Measurements from ENCODE around the gene CPLANE2.
A peak's percentile ranks its signal among the peaks of the same experiment; 100 is the strongest.

Gene CPLANE2

DNA sequence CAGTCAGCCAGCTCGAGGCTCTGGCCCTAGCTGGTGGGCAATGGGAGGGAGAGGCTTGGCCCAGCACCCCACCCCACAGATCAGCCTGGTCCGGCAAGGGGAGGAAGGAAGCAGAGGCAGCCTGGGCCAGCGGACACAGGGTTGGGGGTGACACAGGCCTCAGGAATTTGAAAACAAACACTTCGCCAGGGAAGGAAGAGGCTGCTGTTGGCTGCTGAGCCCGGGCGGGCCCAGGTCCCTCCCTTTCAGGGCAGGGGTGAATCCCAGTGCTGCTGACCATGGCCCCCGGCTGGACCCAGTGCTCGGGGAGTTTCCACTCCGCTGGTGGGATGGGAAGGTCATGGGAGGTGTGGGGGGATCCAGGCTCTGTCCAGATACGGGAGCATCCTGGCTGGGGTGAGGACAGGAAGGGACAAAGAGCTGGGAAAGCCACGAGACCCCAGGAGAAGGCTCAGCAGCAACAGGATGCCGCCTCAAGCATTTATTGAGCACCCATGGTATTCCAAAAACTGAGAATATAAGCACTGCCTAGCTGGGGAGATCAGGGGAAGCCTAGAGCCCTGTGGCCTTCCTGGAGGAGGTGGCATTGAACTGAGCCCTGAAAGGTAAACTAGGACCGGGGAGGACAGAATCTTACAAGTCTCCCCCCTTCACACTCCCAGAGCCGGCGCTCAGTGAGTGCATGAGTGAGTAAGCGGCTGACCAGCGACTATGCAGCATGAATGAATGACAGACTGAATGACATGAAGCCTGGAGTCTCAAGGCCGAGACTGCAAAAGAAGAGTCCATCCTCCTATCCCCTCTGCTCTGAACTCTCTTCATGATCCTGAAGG is 54.9 kb downstream of the CPLANE2 start:
- TF ChIP-seq, protein P1, sequence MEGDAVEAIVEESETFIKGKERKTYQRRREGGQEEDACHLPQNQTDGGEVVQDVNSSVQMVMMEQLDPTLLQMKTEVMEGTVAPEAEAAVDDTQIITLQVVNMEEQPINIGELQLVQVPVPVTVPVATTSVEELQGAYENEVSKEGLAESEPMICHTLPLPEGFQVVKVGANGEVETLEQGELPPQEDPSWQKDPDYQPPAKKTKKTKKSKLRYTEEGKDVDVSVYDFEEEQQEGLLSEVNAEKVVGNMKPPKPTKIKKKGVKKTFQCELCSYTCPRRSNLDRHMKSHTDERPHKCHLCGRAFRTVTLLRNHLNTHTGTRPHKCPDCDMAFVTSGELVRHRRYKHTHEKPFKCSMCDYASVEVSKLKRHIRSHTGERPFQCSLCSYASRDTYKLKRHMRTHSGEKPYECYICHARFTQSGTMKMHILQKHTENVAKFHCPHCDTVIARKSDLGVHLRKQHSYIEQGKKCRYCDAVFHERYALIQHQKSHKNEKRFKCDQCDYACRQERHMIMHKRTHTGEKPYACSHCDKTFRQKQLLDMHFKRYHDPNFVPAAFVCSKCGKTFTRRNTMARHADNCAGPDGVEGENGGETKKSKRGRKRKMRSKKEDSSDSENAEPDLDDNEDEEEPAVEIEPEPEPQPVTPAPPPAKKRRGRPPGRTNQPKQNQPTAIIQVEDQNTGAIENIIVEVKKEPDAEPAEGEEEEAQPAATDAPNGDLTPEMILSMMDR (conservative IDR thresholded peaks at IDR 0.05; ENCODE audit: low read depth, low read length): no peak
- peak; percentile 95 for DNase-seq (ENCODE audit: low read depth)

More for the DNA sequence above, 54.9 kb downstream of the CPLANE2 start:
- no peak overlapping the region for H3K4me3 ChIP-seq (ENCODE audit: low read depth, low read length)

Data from choroid plexus epithelial cell (primary cell).